HG03280 (cell line): ENCODE data around the gene PRKG1.

Experiments
- ATAC-seq: cut with Tn5 transposase; IDR thresholded peaks from one replicate; pipeline ENCODE4 v1.9.1; 2021; ENCODE audit warnings: mild to moderate bottlenecking, moderate library complexity; ENCODE audit not compliant: unreplicated experiment

The PRKG1 gene

DNA sequence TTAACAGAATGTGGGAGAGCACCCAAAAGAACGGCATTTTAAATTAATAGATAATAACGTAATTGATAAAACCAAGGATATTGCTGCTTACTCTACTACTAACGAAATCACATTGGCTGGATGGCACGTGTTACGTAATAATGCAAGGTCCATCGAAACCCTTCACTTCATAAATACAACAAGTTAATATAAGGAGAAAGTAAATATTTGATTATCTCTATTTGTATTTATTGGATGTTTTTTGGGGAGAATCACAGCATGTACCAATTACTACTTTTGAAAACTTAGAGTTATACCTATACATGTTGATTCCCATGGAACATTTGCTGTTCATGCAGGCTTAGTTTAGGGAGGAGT is 1.6 kb downstream of the PRKG1 start:
- no peak for ATAC-seq

DNA sequence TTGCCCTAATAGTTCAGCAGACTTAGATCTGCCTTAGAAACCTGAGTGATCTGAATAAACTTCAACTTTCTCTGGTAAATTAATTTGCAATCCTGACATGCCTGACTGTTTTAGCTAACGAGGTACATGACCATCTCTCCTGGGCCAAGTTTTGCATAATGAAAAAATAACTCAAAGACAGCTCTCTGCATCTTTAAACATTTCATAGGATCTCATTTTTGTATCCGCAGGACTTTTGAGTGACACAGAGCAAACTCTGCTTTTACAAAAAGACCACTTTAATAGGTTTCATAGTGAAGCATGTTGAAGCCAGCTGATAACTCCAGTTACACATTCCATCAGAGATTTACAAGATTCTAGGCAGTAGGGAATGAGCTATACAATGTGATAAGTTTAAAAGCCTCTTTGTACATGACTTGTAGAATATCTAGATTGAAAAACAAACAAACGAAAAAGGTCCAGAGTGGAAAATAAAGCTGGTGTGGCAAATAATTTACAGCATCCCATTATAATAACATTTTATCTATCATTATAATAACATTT is 2.1 kb downstream of the PRKG1 start:
- no peak for ATAC-seq

DNA sequence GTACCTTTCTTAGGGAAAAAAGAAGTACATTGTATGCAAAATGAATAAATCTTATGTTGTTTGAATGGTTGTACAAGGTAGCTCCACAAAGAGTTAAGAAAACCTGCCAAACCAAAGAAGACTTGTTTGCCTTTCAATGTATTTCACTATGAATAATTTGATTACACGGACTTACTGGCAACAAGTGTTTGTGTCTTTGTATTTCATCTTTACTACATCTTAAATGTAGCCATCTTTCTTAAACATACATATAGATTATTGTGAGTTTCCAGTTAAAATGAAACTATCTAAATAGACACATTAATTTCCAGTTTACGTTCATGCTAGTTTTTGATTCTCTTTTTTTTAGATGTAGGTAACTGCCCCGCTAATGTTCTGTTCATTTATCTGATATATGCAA is 2.8 kb downstream of the PRKG1 start:
- no peak for ATAC-seq

DNA sequence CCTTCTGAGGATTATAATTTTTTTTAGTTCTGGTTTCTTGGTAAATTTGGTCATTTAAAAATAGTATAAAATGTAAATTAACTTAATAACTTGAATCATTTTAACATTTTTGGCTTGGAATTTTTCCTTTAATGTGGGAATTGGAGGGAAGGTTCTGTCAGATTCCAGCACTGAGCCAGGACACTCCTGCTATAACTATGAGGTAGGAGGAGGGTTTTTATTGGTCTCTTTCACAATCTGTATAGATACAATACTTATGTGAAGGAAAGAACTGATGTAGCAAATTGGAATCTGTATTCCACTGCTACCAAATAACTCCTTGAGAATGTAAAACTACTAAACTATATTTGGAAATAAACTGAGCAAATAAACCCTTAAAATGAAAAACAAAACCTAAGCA is 3.2 kb downstream of the PRKG1 start:
- ATAC-seq = no peak

DNA sequence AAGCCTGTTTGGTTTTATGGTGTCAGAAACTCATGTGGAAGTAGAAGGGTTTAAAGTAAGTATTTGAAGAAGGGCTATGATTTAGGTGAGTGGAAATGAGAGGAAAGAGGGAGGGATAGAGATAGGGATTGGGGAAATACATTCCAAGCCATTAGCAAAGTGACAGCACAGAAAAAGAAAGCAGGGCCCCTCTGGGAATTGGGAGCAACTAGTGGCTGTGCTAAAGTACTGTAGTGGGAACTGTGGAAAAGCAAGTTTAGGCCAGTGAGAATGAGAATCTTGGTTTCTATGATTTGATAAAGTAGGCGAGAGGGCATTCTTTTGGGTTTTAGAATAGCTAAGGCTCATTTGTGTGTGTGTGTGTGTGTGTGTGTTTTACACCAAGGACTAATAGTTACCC is 5.0 kb downstream of the PRKG1 start:
- ATAC-seq = no peak

DNA sequence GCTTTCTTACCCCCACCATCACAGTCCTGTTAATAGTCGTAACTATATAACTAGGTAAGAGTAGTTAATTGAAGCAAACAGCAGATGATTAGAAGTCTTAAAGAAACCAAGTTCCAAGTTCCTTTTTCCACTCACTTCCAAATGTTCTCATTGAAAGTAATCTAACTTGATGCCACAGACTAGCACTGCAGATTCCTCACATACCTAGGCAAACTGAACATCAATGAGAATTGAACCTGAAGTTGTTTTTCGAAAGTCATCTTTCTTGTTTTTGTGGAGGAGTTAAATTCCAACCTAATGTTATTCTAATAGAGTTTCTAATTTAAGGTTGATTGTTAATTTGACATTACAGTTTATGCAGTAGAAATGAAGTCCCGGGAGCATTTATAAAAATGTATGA is 5.5 kb downstream of the PRKG1 start:
- ATAC-seq = no peak

DNA sequence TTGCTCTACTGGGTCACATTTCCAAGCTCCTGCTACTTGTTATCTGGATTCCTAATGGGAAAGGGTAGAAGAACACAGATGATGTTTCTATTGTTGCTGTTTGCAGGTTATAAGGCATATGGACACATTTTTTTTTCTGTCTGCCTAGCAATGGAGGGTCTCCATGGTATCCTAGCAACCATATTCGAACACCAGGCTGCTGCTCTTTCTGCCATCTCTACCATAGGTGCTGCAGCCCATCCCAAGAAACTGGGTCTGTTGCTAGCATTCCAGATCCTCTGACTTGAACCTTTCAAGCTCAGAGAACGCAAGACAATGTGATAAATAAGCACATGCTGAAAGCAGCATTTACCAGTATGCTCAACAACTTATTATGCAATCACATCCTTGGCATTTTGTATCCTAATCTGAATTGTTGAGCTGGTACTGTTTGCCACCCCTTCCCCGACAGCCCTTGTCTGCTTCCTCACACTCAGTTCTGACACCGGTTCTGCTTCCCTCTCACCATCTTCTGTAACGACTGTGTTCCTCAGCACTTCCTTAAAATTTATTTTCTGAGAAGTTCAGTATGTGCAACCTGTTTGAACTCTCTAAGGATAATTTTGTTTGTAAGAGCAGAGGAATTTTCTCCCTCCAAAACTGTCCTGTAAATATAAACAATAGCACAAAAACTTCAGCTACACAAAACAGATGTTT is 6.2 kb downstream of the PRKG1 start:
- no peak for ATAC-seq

DNA sequence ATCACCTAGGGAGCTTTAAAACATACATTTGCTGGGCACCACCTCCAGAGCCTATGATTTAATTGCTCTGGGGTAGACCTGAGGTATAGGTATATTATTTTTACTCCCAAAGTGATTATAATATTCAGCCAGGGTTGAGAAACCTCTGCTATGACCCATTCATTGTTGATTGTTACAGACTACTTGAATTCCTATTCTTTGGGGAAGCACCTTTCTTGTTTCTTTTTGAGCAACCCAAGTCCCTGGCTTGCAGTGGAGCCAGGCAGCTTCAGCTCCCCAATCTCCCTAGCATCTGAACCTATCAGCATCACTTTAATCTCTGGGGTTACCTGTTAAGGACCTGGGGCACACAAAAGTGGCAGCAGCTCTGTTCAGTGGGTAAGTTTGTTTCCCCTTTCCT is 8.6 kb downstream of the PRKG1 start:
- ATAC-seq = no peak

DNA sequence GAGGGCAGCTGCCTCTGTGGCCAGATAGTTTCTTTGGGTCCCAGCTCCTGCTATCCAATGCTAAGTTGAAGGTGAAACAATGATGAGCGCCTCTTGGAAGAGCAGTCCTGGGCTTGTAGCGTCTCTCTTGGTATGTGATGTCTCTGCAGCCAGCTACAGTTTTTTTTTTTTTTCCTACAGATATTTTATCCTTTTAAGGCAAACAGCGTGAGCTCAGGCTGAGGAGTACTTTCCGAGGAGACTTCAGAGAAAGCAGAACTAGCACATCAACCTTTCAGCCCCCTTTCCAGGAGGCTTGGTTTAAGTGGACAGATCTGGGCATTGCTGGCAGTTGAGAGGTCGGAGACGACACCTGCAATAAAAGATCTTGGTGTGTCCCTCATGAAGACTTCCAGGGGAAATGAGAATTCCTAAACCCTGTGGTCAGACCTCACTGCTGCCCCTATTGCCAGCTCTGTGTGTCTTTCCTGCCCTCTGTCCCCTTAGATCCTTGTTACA is 9.1 kb downstream of the PRKG1 start:
- no peak for ATAC-seq

DNA sequence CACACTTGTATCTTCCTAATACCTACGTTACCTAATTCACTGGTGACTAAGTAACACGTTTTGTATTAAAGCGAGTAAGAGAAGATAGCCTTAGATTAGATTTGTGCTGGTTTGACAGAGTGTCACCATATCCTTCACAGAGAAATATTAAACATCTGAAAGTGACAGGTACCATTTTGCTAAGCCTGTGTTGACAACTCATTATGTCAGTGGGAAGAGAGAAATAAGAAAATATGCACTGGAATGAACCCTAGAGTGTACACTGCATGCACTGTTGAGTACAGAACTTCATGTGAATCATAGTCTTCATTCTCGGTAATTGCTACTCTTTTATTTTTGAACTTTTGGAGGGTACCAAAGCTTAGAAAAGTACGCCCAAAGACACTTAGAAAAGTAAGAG is 10.9 kb downstream of the PRKG1 start:
- no peak for ATAC-seq

DNA sequence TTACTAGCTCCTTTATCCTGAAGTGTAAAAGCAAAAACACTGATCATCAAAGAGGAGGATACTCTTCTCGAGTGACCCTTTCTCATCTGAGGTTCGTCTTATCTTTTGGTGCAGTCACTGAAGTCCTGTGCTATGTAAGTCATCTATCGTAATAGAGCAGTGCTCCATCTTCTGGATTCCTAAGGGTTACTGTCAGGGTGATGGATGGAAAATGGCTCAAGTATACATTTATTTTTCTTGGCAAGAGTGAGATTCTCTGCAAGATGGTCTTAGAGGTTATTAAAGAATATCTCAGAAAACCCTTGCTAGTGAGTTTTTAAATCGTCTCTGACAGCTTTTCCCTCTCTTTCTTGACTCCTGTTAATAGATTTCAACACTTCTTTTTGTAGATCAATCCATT is 12.4 kb downstream of the PRKG1 start:
- no peak for ATAC-seq

DNA sequence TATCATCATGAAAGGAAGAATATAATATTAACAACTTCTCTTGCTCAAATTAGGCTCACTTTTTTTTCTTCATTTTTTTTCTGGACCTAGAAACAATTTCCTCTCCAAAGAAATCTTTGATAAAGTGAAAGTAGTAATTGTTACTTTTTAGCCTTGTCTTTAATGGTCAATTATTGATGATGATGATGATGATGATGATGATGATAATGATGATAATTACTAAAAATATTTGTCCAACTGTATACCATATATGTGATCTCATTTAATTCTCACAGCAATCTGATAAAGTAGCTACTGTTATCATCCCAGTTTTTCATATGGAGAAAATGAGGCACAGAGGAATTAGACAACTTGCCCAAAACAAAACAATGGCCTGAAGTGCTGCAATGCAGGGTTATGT is 12.8 kb downstream of the PRKG1 start:
- no peak for ATAC-seq

DNA sequence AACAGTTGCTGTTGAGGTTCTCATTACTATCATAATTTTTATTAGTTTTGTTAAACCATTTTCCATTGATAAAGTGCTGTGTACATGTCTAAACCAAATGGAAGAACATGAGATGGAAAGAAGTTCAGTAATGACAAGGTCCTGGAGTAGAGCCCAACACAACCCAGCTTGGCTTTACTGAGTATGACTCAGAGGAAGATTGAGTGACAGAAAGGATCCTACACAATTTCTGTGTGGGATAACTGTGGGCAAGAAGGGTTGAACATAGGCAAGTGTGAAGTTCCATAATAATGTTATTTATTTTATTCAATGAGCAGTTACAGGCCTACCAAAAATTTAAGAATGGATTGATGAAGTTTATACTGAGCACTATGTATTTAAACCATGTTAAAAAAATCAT is 15.9 kb downstream of the PRKG1 start:
- ATAC-seq = no peak

DNA sequence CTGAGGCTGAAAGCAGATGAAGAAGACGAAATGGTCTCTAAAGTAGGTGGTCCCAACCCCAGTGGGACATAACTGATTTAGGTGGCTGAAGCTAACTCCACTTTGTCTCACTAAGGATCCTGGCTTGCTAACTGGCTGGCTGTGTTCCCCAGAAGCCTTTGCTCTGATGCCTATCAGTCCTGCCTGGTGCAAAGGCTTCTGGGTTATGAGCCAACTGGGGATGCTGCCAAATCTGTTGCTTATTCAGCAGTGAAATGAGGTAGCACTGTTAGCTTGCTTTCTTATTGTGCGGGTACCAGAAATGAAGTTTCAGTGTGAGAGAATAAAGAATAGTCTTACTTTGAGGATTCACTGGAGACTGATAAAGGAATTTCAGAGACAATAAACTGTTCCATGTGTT is 18.1 kb downstream of the PRKG1 start:
- no peak for ATAC-seq

DNA sequence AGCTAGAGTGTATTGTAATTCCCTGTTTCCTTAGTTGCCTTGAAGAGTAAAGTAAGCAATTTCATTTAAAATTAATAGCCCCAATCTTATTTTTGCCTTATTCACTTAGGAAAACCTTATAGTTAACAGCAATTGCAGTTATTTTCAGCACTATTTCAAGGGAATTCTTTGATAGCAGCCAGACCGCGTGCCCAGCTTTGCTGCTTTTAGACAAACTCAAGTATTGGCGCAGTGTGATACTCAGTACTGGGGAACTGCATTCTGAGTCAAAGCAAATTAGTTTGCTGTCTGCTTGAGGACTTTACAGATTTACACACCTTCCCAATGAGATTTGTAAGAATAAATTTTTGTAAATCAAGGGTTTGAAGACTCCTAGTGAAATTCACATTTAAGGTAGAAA is 21.2 kb downstream of the PRKG1 start:
- no peak for ATAC-seq

DNA sequence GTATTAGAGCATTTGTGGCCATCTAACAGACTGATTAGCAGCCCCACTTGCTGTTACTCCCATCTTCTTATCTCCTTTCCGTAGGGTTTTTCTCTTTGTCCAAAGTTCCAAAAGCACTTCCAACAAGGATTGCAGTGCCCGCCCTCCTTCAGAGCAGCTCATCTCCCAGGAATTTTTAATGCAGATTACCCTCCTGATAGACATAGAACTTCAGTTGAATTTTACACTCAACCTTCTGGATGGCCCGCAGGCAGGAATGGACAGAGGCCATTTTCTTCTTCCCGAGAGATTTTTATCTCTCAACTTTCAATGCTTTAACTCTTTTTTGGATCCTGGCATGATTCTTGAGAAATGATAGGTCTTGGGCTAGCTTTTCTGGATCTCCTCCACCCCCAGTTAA is 23.3 kb downstream of the PRKG1 start:
- no peak for ATAC-seq

DNA sequence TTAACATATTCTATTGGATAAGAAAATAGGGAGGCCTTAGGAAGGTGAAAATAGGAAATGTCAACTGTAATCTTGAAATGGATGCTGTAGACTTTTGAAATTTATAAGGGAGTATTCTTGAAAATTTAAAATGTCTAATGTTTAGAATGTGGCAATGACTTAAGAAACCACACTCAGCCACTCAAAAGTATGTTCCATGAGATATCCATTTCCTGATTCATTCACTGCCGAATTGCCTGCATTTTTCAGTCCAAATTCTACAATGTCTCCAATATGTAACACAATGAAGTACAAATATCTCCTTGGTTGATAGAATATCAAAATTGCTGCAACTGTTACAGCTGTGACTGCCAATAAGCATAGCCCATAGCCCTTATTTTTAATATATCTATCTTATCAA is 25.9 kb downstream of the PRKG1 start:
- no peak for ATAC-seq

DNA sequence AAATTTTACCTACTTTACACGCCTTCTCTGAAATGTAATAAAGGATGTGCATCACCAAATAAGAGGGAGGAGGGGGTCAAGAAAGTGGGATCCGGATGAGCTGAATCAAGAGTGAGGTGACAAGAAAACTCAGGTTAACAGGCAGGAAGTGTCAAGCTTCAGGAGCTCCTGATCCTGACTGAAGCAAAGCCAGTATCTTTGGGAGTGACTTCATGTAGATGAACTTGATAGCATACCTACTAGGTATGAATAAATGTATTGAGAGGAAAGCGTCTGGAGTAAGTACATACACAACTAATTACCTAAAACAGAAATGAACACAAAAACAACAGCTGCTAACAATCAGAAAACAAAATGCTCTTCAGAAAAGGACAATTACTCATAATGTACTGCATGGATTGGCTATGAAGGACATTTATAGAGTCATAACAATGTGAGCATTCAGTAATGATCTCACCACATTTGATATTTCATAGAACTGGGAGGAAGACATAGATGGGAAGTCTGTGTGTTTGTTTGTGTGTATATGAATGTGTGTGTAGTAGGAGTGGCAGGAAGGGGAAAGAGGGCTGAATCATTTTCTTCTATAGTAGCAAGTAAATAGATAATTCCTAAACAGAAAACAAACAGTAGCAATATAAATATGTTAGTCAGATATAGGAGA is 29.4 kb downstream of the PRKG1 start:
- ATAC-seq = no peak

DNA sequence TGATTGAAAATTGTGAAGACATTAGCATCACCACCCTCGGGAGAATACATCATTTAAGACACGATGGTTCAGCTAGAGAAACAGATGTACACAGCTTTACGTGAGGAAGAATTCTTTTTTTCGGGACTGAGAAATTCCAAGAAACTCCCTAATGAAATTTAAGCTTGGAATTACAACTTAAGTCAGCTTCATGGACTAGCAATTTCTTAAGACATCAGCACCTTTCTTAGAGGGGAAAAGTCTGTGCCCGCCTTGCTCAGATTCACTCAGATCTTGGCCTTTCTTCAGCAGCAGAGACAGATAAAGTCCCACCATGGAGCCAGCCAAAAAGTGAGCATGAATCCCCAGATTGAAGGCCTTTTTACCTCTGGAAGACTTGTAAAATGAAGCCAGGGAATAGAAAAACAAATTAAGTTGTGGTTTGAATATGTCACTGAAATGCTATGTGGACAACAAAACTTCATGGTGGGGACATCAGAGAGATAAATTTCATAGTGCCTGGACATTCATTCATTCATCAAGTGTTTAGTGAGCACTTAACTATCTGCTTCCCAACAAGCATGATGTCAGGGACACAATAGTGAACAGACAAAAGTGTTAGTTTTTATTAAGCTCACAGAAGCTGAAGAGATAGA is 32.1 kb downstream of the PRKG1 start:
- ATAC-seq = no peak

DNA sequence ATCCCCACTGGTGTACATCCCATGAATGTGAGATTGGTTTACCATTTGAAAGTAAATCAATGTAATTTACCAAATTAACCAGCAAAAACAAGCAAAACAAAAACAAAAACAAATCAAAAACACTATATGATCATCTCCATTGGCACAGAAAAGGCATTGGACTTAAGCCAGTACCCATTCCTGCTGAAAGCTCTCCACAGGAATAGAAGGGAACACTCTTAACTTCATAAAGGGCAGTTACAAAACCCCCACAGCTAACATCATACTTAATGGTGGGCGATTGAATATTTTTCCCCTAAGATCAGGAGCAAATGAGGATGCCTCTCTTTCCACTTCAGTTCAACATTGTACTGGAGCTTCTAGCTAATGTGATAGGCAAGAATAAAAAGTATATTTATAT is 34.1 kb downstream of the PRKG1 start:
- no peak for ATAC-seq

DNA sequence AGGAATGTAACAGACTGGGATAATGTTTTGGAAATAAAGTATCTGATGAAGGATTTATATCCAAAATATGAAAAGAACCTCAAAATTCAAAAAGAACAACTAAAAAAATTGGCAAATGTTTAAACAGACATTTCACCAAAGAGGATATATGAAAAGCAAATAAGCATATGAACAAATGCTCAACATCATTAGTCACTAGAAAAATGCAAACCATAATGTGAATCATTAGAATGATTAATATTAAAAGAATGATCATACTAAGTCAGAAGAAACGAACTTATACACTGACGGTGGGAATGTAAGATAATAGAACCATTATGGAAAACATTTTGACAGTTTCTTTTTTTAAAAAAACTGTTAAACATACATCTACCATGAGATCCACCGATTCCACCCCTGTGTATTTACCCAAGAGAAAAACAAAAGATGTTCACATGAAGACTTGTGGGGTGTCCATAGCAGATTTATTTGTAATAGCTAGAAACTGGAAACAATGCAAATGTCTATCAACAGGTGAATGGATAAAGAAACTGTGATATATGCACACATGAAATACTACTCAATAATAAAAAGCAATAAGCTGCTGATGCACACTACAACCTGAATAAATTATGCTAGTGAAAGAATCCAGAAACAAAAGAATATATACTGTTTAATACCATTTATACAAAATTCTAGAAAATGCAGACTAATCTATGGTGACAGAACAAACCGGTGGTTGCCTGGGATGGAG is 35.7 kb downstream of the PRKG1 start:
- ATAC-seq = no peak
